H1 (cell line): ENCODE results near the gene FNDC5. TPM values are rescaled to one million over a fixed set of nuclear protein-coding genes. Genes with fewer than 3 reads are reported as not detected.
A peak's percentile ranks its signal among the peaks of the same experiment; 100 is the strongest.

Experiments used
- CBX8 ChIP-seq: fragments of 300-800, 300-1000 bp; sonication (generic); IDR thresholded peaks from 2 replicates; pipeline ENCODE4 v1.7.1; 2016; ENCODE audit warnings: low read depth, low read length, borderline replicate concordance
- EGR1 ChIP-seq: IDR thresholded peaks from 2 replicates; pipeline ENCODE4 v1.6.1; 2011; ENCODE audit warnings: low read depth, low read length, borderline replicate concordance
- JUND ChIP-seq: IDR thresholded peaks from 2 replicates; pipeline ENCODE4 v1.6.1; 2011; ENCODE audit warnings: mild to moderate bottlenecking, improper control_type of control experiment, low read length
- TEAD4 ChIP-seq: IDR thresholded peaks from 2 replicates; pipeline ENCODE4 v1.6.1; 2012; ENCODE audit warnings: low read depth, low read length, inconsistent platforms, mixed read lengths
- polyA plus RNA-seq, 7 experiments: library from polyadenylated mRNA; depleted of rRNA in 3 of 7; stranded (reverse) in 5 of 7; unstranded in 2 of 7; fragments of >200 nt in 5 of 7; fragments of 200-250 nt in 2 of 7; gene quantifications; 1 replicate in 5 of 7; 2 replicates in 1 of 7; 4 replicates in 1 of 7; pipeline versions ENCODE4 v1.2.1 to v1.2.3, GENCODE V29; 2011 to 2013; ENCODE audit warnings: missing spikeins in 2 of 7, mixed read lengths in 2 of 7
- total RNA-seq: library from RNA; stranded (reverse); fragmentation: NEBNext Ultra II Directional; extraction: Animal tissue kit (Norgen Biotek cat#: 25700); gene quantifications from 2 replicates; pipeline ENCODE4 v1.2.1, GENCODE V29; 2021
- TF ChIP-seq, protein P1 (sequence below): fragments of 300-600 bp; sonication (generic); IDR thresholded peaks from 2 replicates; pipeline ENCODE4 v1.7.1; 2012; ENCODE audit warnings: low read length, moderate library complexity, mild to moderate bottlenecking, inconsistent platforms; ENCODE audit not compliant: insufficient replicate concordance
- TF ChIP-seq, protein P2 (sequence below), 3 experiments: IDR thresholded peaks; 1 replicate in 2 of 3; 2 replicates in 1 of 3; pipeline versions ENCODE4 v1.5.1 to v1.6.1; 2011; ENCODE audit warnings: low read length in 3 of 3, mild to moderate bottlenecking in 3 of 3, inconsistent platforms in 2 of 3, low read depth in 1 of 3, moderate library complexity in 1 of 3; ENCODE audit not compliant: insufficient read depth in 1 of 3; ENCODE audit errors: control extremely low read depth in 1 of 3

FNDC5 gene
- total and polyA plus RNA-seq, 2 of the 8 experiments (the other 6 are each of a cell fraction or from before 2014, with no cell fraction given): 1.8 to 2.0 TPM

- TF ChIP-seq, protein P1, sequence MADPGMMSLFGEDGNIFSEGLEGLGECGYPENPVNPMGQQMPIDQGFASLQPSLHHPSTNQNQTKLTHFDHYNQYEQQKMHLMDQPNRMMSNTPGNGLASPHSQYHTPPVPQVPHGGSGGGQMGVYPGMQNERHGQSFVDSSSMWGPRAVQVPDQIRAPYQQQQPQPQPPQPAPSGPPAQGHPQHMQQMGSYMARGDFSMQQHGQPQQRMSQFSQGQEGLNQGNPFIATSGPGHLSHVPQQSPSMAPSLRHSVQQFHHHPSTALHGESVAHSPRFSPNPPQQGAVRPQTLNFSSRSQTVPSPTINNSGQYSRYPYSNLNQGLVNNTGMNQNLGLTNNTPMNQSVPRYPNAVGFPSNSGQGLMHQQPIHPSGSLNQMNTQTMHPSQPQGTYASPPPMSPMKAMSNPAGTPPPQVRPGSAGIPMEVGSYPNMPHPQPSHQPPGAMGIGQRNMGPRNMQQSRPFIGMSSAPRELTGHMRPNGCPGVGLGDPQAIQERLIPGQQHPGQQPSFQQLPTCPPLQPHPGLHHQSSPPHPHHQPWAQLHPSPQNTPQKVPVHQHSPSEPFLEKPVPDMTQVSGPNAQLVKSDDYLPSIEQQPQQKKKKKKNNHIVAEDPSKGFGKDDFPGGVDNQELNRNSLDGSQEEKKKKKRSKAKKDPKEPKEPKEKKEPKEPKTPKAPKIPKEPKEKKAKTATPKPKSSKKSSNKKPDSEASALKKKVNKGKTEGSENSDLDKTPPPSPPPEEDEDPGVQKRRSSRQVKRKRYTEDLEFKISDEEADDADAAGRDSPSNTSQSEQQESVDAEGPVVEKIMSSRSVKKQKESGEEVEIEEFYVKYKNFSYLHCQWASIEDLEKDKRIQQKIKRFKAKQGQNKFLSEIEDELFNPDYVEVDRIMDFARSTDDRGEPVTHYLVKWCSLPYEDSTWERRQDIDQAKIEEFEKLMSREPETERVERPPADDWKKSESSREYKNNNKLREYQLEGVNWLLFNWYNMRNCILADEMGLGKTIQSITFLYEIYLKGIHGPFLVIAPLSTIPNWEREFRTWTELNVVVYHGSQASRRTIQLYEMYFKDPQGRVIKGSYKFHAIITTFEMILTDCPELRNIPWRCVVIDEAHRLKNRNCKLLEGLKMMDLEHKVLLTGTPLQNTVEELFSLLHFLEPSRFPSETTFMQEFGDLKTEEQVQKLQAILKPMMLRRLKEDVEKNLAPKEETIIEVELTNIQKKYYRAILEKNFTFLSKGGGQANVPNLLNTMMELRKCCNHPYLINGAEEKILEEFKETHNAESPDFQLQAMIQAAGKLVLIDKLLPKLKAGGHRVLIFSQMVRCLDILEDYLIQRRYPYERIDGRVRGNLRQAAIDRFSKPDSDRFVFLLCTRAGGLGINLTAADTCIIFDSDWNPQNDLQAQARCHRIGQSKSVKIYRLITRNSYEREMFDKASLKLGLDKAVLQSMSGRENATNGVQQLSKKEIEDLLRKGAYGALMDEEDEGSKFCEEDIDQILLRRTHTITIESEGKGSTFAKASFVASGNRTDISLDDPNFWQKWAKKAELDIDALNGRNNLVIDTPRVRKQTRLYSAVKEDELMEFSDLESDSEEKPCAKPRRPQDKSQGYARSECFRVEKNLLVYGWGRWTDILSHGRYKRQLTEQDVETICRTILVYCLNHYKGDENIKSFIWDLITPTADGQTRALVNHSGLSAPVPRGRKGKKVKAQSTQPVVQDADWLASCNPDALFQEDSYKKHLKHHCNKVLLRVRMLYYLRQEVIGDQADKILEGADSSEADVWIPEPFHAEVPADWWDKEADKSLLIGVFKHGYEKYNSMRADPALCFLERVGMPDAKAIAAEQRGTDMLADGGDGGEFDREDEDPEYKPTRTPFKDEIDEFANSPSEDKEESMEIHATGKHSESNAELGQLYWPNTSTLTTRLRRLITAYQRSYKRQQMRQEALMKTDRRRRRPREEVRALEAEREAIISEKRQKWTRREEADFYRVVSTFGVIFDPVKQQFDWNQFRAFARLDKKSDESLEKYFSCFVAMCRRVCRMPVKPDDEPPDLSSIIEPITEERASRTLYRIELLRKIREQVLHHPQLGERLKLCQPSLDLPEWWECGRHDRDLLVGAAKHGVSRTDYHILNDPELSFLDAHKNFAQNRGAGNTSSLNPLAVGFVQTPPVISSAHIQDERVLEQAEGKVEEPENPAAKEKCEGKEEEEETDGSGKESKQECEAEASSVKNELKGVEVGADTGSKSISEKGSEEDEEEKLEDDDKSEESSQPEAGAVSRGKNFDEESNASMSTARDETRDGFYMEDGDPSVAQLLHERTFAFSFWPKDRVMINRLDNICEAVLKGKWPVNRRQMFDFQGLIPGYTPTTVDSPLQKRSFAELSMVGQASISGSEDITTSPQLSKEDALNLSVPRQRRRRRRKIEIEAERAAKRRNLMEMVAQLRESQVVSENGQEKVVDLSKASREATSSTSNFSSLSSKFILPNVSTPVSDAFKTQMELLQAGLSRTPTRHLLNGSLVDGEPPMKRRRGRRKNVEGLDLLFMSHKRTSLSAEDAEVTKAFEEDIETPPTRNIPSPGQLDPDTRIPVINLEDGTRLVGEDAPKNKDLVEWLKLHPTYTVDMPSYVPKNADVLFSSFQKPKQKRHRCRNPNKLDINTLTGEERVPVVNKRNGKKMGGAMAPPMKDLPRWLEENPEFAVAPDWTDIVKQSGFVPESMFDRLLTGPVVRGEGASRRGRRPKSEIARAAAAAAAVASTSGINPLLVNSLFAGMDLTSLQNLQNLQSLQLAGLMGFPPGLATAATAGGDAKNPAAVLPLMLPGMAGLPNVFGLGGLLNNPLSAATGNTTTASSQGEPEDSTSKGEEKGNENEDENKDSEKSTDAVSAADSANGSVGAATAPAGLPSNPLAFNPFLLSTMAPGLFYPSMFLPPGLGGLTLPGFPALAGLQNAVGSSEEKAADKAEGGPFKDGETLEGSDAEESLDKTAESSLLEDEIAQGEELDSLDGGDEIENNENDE: no peak
- TF ChIP-seq, protein P2, sequence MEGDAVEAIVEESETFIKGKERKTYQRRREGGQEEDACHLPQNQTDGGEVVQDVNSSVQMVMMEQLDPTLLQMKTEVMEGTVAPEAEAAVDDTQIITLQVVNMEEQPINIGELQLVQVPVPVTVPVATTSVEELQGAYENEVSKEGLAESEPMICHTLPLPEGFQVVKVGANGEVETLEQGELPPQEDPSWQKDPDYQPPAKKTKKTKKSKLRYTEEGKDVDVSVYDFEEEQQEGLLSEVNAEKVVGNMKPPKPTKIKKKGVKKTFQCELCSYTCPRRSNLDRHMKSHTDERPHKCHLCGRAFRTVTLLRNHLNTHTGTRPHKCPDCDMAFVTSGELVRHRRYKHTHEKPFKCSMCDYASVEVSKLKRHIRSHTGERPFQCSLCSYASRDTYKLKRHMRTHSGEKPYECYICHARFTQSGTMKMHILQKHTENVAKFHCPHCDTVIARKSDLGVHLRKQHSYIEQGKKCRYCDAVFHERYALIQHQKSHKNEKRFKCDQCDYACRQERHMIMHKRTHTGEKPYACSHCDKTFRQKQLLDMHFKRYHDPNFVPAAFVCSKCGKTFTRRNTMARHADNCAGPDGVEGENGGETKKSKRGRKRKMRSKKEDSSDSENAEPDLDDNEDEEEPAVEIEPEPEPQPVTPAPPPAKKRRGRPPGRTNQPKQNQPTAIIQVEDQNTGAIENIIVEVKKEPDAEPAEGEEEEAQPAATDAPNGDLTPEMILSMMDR (IDR thresholded peaks at IDR 0.05; ENCODE audit: control extremely low read depth in 1 of 3, insufficient read depth in 1 of 3, low read depth in 1 of 3, low read length in 3 of 3): no peak
- TF ChIP-seq CBX8: no peak
- no peak for TF ChIP-seq JUND
- no peak for TF ChIP-seq TEAD4
- TF ChIP-seq EGR1: peak; percentile 54; the same call in 1 of the 2 replicates
These were observed at the start of gene FNDC5 (continued) for GRCh38 chr1:32870615-32871363.
